Activated B cell treated with CpG ODN at 0.5 μM for 24 hours (primary cell): ENCODE results near the gene FXYD7. TPM values are rescaled to one million over a fixed set of nuclear protein-coding genes. Genes with fewer than 3 reads are reported as not detected.
A peak's percentile ranks its signal among the peaks of the same experiment; 100 is the strongest.

Experiments used
- ATAC-seq: fragments of 200-7000 bp; cut with Tn5 transposase; one replicate; pipeline ENCODE4 v1.10.0; 2021; ENCODE audit warnings: low read depth, mild to moderate bottlenecking, moderate library complexity
- CTCF ChIA-PET: fragments of 350-600 bp; sonication (Branson Sonifier 250); formaldehyde crosslinking; loops from one replicate; lab custom pipeline; 2021; ENCODE audit warnings: antibody characterized with exemption; lab: Charles Lee
- POLR2A ChIA-PET: fragments of 350-600 bp; sonication (Branson Sonifier 250); formaldehyde crosslinking; loops from one replicate; lab custom pipeline; 2021; ENCODE audit warnings: antibody characterized with exemption; lab: Charles Lee
- DNase-seq: peaks from one replicate; pipeline ENCODE4 v3.0.0; 2022
- H3K27ac Mint-ChIP-seq: one replicate; pipeline ENCODE4 v1.8.0; 2020; ENCODE audit warnings: mixed read lengths
- H3K27me3 Mint-ChIP-seq: one replicate; pipeline ENCODE4 v1.8.0; 2021; ENCODE audit warnings: mixed read lengths
- H3K36me3 Mint-ChIP-seq: one replicate; pipeline ENCODE4 v1.8.0; 2021; ENCODE audit warnings: low read depth, mixed read lengths
- H3K4me1 Mint-ChIP-seq: one replicate; pipeline ENCODE4 v1.8.0; 2021; ENCODE audit warnings: mixed read lengths
- H3K4me3 Mint-ChIP-seq: one replicate; pipeline ENCODE4 v1.8.0; 2020; ENCODE audit warnings: mild to moderate bottlenecking, mixed read lengths
- H3K9me3 Mint-ChIP-seq: one replicate; pipeline ENCODE4 v1.8.0; 2020; ENCODE audit warnings: mixed read lengths
- intact Hi-C: fragments of 100-400 bp; cut with micrococcal nuclease; formaldehyde crosslinking; loops from one replicate; pipeline ENCODE4 v1.15.1; 2024
- total RNA-seq: library from RNA; stranded (reverse); gene quantifications from 2 replicates; pipeline ENCODE4 v1.2.3, GENCODE V29; 2022
- TF ChIP-seq, protein P1 (sequence below): fragments of 200-600 bp; IDR thresholded peaks from one replicate; pipeline ENCODE4 v1.8.0; 2022; ENCODE audit warnings: antibody characterized with exemption, mild to moderate bottlenecking

The FXYD7 gene
- total RNA-seq, 1 donor from 2014 or later: 3.0 TPM

DNA sequence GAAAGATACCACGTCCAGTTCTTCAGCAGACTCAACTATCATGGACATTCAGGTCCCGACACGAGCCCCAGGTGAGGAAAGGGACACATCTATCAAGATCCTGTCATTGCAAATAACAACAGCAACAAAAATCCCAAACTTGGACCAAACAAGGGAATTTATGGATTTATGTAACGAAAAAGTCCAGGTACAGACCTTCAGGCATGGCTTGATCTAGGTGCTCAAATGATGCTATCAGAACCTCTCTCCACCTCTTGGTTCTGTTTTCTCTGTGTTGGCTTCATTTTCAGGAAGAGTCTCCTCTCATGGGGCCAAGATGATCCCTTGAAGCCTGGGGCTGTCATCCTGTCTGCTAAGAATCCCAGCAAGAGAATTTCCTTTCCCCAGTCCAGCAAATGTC is 14.4 kb downstream of the FXYD7 start:
- Mint-ChIP-seq H3K4me1 (peaks cover 46% of the 10 kb centered on the region), H3K4me3 (no peak overlapping the region), H3K9me3 (peaks cover 2% of the 10 kb centered on the region), H3K27ac (no peak overlapping the region), H3K27me3 (no peaks in the 10 kb centered on the region), H3K36me3 (peaks cover 76% of the 10 kb centered on the region)
- intact Hi-C loops: no loop called here
- POLR2A ChIA-PET: interaction anchor here (0.6 kb wide), 1 partner anchor 48 kb away, joined by 3 read pairs; no protein-coding TSS in a partner anchor
- TF ChIP-seq, protein P1, sequence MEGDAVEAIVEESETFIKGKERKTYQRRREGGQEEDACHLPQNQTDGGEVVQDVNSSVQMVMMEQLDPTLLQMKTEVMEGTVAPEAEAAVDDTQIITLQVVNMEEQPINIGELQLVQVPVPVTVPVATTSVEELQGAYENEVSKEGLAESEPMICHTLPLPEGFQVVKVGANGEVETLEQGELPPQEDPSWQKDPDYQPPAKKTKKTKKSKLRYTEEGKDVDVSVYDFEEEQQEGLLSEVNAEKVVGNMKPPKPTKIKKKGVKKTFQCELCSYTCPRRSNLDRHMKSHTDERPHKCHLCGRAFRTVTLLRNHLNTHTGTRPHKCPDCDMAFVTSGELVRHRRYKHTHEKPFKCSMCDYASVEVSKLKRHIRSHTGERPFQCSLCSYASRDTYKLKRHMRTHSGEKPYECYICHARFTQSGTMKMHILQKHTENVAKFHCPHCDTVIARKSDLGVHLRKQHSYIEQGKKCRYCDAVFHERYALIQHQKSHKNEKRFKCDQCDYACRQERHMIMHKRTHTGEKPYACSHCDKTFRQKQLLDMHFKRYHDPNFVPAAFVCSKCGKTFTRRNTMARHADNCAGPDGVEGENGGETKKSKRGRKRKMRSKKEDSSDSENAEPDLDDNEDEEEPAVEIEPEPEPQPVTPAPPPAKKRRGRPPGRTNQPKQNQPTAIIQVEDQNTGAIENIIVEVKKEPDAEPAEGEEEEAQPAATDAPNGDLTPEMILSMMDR: no peak
- CTCF ChIA-PET: no interaction called here
- DNase-seq (no peak), ATAC-seq (no peak)

DNA sequence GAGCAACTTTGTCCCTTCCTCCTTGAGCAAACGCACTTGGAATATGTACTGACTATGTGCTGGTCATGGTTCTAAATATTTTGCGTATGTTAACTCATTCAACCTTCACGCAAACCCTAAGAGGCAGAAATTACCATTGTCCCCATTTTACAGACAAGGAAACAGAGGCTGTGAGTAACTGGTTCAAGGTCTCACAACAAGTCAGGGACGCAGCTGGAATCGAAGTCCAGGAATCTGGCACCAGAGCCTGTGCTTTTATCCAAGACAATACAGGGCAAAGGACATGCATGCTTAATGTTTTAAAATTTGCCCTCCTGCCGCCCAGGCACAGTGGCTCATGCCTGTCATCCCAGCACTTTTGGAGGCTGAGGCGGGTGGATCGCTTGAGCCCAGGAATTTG is 16.6 kb downstream of the FXYD7 start:
- H3K4me3 Mint-ChIP-seq: no peak overlapping the region
- CTCF ChIA-PET: no interaction called here
- H3K36me3 Mint-ChIP-seq: peaks cover 94% of the 10 kb centered on the region
- H3K9me3 Mint-ChIP-seq: peaks cover 2% of the 10 kb centered on the region
- no peak for DNase-seq
- TF ChIP-seq, protein P1: no peak
- intact Hi-C loops: no loop called here
- H3K27ac Mint-ChIP-seq: no peak overlapping the region
- no peaks in the 10 kb centered on the region for H3K27me3 Mint-ChIP-seq
- POLR2A ChIA-PET: interaction anchor here (0.6 to 1.2 kb wide), 2 partner anchors 47 to 318 kb away, joined by 3 to 8 read pairs; no protein-coding TSS in a partner anchor
- H3K4me1 Mint-ChIP-seq: peaks cover 37% of the 10 kb centered on the region
- ATAC-seq: no peak

DNA sequence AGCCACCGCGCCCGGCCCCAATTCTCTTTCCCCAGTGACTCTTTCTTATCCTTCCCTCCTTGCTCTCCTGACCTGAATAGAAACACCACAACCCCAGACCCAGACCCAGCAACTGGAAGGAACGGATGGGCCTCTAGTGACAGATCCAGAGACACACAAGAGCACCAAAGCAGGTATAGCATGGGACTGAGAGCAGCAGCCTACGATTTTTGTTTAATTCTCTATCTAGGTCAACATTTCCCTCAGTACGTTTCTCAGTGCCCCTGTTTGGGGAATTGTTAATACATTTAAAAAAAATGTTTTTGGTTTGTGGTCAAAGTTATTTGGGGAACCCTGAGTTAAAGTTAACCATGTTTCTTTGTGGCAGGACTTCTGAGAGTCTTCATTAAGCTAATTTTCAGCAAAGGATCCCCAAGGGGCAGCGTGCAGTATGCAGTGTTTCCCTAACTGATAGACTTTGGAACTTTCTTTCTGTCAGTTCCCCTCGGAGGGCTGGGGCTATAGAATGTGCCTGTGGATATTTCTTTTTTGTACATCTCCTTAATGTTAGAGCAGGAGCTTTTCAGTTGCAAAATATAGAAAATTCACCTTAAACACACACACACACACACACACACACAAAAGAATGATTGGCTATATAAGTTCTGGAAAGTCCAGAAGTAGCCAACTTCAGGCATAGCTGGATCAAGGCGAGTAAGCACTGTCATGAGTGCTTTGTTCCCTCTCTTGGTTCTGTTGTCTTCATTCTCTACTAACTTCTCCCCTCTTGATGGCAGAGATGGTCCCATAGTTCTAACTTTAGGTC is 17.8 kb downstream of the FXYD7 start:
- Mint-ChIP-seq H3K4me3 (no peak overlapping the region), H3K9me3 (peaks cover 5% of the 10 kb centered on the region), H3K27me3 (no peaks in the 10 kb centered on the region), H3K27ac (peak overlapping the region; percentile 21), H3K36me3 (peaks cover 99% of the 10 kb centered on the region), H3K4me1 (peaks cover 31% of the 10 kb centered on the region)
- ChIA-PET CTCF (interaction anchor here (1.0 kb wide), 1 partner anchor 56 kb away, joined by 3 read pairs; no protein-coding TSS in a partner anchor), POLR2A (interaction anchor here (1.1 to 1.5 kb wide), 2 partner anchors 14 to 46 kb away, joined by 4 read pairs; no protein-coding TSS in a partner anchor)
- intact Hi-C loops: no loop called here
- no peak for ATAC-seq
- DNase-seq: no peak
- TF ChIP-seq, protein P1: no peak

DNA sequence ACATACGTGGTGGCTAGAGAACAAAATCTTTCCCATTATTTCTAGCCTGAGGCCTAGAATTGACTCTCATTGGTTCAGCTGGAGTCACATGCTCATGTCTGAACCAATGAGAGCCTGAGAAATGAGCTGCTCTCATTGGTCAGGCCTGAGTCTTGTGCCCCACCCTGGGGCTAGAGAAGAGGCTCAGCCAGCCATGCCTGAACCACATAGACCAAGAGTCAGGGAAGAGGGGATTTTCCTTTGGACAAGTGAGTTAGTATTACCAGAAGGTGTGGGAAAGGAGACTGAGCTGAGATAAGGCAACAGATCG is 18.3 kb downstream of the FXYD7 start:
- Mint-ChIP-seq H3K27me3 (no peaks in the 10 kb centered on the region), H3K9me3 (peaks cover 9% of the 10 kb centered on the region), H3K4me3 (no peak overlapping the region), H3K27ac (no peak overlapping the region), H3K36me3 (peaks cover 99% of the 10 kb centered on the region), H3K4me1 (peaks cover 28% of the 10 kb centered on the region)
- POLR2A ChIA-PET: interaction anchor here (1.1 to 1.5 kb wide), 2 partner anchors 14 to 45 kb away, joined by 4 read pairs; no protein-coding TSS in a partner anchor
- TF ChIP-seq, protein P1: no peak
- intact Hi-C loops: no loop called here
- CTCF ChIA-PET: interaction anchor here (1.0 kb wide), 1 partner anchor 56 kb away, joined by 3 read pairs; no protein-coding TSS in a partner anchor
- DNase-seq: no peak
- no peak for ATAC-seq
